ENCODE measurements around the gene SCCPDH.

The SCCPDH gene

DNA sequence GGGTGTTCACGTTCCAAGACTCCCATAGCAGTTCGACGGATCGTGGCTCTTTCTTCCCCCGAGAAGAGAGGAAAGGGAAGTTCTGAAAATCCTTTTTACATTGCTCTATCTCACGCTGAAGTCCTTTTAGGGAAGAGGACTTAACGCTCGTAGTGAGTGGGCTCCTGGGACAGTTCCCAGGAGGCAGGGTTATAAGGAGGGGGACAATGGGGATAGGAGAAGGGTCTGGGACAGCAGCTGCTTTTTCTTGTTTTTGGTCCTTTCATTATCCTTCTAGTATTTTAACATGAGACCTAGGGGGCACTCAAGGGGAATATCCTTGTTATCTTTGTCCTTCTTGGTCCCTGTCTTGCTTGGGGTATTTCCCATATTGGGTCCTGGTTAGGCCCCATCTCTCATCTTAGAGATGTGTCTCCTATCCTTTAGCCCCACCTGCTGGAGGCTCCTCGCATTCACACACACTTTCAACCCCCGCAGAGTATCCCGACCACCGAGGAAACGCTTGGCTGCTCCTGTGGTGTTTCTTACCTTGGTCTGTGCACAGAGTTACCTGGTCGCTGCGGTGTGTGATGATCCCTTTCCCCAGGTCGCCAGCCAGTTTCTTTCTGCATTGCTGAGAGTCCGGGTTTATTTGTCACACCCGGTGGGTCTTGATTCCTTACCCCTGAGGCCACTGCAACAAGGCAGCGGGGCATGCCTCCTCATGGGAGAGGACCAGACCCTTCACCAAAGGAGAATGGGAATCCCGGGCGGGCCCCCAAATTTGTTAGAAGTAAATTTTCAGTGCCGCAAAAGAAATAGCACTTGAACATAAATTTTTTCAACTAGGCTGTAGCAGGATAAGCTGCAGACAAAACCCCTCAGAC is 29.7 kb downstream of the SCCPDH start:
- DNase-seq = peak; percentile 53 to 56

DNA sequence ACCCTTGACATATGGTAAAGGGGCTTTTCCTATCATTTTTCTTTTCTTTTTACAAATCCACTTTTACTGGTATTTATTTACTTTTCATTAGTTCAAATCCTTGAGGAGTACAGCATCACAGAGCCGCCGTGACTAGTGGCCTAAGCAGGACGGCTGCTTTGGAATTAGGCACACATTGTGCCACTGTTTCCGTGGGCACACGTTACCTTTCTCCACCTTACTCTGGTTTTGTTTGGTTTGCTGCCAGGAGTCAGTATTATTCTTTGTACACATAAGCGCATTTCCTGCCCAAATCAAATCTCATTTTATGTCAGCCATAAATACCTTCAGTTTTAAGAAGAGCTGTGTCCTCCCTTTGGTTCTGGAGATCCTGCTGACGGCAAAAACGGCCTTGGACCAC is 31.2 kb downstream of the SCCPDH start:
- no peak for DNase-seq

DNA sequence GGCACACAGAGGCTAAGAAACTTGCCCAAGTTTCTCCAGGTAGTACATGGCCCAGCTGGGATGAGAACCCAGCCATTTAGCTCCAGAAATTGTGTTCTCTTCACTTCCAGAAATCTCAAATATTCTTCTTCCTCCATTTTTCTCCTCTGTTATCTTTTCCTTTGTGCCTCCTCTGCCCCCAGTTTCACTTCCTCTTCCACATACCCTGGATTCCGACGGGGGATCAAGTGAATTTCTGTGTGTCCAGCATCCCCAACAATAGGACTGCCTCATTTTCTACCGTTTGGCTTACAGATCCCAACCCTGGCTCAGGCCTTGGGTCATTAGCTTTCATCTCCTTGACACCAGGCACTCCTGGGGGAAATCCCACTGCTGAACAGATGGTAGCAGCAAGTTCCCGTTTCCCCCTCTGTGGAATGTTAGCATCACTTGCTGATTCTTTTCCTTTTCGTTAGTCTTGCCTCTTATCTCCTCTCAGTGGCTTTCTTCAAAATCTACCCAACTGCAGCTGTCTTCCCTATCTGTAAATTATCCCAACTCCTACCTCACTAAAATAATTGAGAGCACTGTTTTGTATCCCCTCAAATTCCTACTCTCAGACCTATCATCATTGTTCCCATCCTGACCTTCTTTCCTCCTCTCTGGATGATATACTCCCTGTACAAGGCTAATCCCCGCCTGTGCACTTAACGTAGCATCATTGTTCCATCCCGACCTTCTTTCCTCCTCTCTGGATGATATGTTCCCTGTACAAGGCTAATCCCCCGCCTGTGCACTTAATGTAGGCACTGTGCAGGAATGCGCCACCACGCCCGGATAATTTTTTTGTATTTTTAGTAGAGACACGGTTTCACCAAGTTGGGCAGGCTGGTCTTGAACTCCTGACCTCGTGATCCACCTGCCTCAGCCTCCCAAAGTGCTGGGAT is 36.5 kb downstream of the SCCPDH start:
- DNase-seq = no peak

DNA sequence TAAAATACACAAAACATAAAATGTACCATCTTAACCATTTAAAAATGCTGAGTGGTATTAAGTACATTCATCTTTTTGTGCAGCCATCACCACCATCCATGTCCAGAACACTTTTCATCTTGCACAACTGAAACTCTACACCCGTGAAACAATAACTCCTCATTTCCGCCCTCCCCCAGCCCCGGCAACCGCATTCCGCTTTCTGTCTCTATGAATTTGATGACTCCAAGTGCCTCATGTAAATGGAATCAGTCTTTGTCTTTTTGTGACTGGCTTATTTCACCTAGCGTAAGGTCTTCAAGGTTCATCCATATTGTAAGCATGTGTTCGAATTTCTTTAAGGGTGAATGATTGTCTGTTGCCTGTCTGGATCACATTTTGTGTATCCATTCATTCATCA is 37.2 kb downstream of the SCCPDH start:
- DNase-seq = no peak

- no peak for DNase-seq
These were observed 41.3 kb downstream of the SCCPDH start for GRCh38 chr1:246765521-246765920.

- no peak for DNase-seq
These were observed 44.3 kb downstream of the SCCPDH start for GRCh38 chr1:246768403-246769020.

GRCh38 chr1:246769306-246769705 is 45.1 kb downstream of the SCCPDH start:
- DNase-seq = no peak

- DNase-seq = no peak
These were observed 47.2 kb downstream of the SCCPDH start for GRCh38 chr1:246771366-246771765.

- DNase-seq = no peak
These were observed 48.5 kb downstream of the SCCPDH start for GRCh38 chr1:246772686-246773085.

GRCh38 chr1:246773213-246773641 is 49.0 kb downstream of the SCCPDH start:
- no peak for DNase-seq

DNA sequence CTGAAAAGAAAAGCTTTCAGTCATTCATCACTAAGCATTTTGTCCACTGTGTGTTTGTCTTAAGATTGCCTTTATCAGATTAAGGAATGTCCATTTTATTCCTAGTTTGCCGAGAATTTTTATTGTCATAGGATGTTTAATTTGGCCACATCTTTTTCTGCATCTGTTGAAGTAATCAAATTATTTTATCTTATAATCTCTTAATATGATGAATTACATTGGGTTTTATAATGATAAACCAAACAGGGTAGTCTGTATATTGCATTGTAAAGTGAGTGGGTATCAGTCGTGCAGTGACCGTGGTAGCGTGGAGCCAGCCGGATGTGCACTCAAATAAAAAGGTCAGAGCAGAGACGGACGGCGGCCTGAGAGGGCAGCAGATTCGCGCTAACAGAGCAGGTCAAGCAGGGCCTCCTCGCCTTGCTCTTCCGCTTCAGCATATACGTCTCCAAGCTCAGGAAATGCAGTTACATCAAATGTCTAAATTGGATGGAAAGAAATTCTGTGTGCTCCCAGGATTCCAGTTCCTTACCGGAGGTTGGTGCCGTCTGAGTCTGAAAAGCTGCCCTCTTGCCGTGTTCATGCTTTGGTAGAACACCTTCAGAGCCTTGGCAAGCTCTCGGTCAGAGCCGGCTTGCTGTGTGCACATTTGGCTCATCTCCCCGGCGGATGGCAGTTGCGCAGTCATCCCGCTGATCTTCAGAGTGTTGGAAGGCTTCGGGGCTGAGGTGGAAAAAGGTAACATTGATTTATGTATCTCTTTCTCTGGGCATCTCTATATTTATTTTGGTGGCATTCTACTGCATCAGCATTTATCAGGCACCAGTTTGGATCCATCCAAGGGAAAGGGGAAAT is 51.5 kb downstream of the SCCPDH start:
- DNase-seq = no peak

- no peak for DNase-seq
These were observed 52.7 kb downstream of the SCCPDH start for GRCh38 chr1:246776923-246777322.

DNA sequence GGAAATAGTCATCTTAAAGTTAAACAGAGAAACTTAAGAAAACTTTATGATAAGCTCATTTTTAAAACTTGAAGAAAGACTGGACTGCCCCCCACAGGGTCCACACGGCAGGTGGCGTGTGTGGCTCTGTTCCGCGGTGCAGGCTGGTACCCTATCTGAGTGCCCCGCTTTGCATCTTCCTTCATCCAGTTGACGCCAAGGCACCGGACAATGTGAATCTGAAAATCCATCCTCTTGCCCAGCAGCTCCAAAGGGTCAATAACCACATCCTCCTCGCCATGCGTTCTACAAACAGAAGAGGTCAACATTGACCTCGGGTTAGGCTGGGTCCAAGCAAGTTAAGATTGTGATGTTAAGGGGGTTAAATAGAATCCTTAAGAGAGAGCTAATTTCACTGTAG is 54.5 kb downstream of the SCCPDH start:
- DNase-seq = no peak

DNA sequence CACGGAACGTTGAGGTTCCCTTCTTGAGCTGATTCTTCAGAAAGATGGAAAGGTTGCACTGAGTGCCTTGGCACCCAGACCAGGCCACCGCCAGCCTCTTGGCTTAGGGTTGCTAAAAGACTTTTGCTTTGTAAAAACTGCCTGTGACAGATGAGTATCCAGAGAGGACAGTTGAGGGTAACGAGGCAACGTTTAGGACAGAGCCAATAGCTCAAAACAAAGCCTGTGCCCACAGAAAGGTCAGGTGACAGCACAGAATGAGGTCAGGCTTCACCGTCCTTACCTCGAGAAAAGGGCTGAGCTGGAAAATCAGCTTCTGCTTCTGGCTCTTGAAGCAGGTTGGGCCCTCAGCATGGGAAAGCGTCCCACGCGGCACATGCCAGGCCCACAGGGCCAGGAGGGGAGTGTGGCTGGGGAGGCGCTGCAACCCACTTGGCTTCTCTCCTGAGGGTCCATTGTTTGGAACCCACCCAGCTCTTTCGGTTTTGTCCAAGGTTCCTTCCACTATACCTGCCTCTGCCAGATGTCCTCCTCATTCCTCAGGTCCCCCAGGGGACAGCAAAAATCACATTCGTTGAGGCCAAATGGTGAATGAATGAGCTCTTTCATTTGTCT is 55.5 kb downstream of the SCCPDH start:
- no peak for DNase-seq

DNA sequence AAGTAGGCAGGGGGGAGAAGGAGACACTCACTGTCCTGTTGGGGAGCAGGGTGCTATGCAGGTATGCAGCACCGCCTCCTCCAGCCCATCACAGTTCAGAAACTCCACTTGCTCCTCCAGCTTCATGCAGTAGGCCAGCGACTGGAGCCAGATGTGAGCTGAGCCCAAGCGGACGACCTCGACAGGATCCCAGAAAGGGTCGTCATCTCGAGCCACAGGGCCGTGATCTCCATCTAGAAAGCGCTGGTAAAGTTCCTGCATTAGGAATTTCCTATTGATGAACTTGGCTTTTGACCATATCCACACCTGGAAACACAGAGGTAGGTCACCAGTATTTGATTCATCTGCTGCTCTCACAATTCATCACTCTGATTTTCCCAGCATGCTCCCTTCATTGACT is 56.1 kb downstream of the SCCPDH start:
- DNase-seq = no peak

- no peak for DNase-seq
These were observed 57.0 kb downstream of the SCCPDH start for GRCh38 chr1:246781212-246781611.

- DNase-seq = peak; percentile 27 to 44
These were observed 58.1 kb downstream of the SCCPDH start for GRCh38 chr1:246782120-246782900.

GRCh38 chr1:246784621-246785493 is 60.6 kb downstream of the SCCPDH start:
- DNase-seq = peak in 1 of 2 donors; percentile 23

DNA sequence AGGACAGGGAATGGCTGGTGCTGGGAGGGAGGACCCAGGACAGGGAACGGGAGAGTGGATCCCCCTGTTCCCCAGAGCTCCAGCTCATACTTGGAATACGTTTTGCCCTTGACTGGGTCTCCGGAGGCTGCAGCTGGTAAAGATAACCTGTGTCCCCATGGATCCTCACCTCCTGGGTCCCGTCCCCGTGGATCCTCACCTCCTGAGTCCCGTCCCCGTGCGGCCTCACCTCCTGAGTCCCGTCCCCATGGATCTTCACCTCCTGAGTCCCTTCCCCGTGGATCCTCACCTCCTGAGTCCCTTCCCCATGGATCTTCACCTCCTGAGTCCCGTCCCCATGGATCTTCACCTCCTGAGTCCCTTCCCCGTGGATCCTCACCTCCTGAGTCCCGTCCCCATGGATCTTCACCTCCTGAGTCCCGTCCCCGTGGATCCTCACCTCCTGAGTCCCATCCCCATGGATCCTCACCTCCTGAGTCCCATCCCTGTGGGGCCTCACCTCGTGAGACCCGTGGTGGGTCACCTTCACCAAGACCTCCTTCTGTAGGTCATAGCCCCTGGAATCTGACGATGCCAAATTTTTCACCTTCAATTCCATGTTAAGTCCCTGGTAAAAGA is 61.4 kb downstream of the SCCPDH start:
- DNase-seq = no peak
